Fibroblast of skin of left quadriceps (primary cell): ENCODE measurements around the gene MPC1.
"Not testable (repeated sequence)": the region's sequence is repeated elsewhere in the genome, so short reads cannot be mapped to it uniquely, and the experiment has no call there.

Source experiments
- DNase-seq, 2 experiments: peaks; one replicate each; pipeline ENCODE4 v3.0.0-alpha.2; 2013; ENCODE audit warnings: low read depth in 2 of 2

MPC1 gene

GRCh38 chr6:166345672-166346071, 37.1 kb downstream of the MPC1 start:
- not testable (repeated sequence) for DNase-seq

- not testable (repeated sequence) for DNase-seq
These were observed 37.8 kb downstream of the MPC1 start for GRCh38 chr6:166344921-166345320.

GRCh38 chr6:166344240-166344639, 38.5 kb downstream of the MPC1 start:
- DNase-seq, result no peak

GRCh38 chr6:166343150-166343487, 39.6 kb downstream of the MPC1 start:
- DNase-seq, result no peak

GRCh38 chr6:166342349-166343149, 40.2 kb downstream of the MPC1 start, which contains the start of gene SFT2D1:
Gene SFT2D1, minus strand, starts transcription at chr6:166342545. Its CDS starts 64 bp downstream, at chr6:166342481.
- DNase-seq, result peak; percentile 47 to 52

GRCh38 chr6:166341977-166342348, 40.8 kb downstream of the MPC1 start:
- DNase-seq, result no peak

- DNase-seq, result no peak
These were observed 41.3 kb downstream of the MPC1 start for GRCh38 chr6:166341464-166341863.

GRCh38 chr6:166338854-166339253, 43.9 kb downstream of the MPC1 start:
- DNase-seq, result no peak

- no peak for DNase-seq
These were observed 45.9 kb downstream of the MPC1 start for GRCh38 chr6:166336847-166337246.

GRCh38 chr6:166335378-166336302, 47.1 kb downstream of the MPC1 start:
- no peak for DNase-seq

GRCh38 chr6:166334878-166335277, 47.9 kb downstream of the MPC1 start:
- no peak for DNase-seq

GRCh38 chr6:166333172-166333995, 49.4 kb downstream of the MPC1 start:
- DNase-seq, result no peak

- DNase-seq, result no peak
These were observed 51.0 kb downstream of the MPC1 start for GRCh38 chr6:166331503-166332415.

GRCh38 chr6:166330612-166331011, 52.1 kb downstream of the MPC1 start:
- no peak for DNase-seq

- no peak for DNase-seq
These were observed 57.2 kb downstream of the MPC1 start for GRCh38 chr6:166325383-166326042.

- no peak for DNase-seq
These were observed 59.3 kb downstream of the MPC1 start for GRCh38 chr6:166323395-166323794.

- DNase-seq, result no peak
These were observed 63.8 kb downstream of the MPC1 start for GRCh38 chr6:166318649-166319600.

GRCh38 chr6:166318227-166318626, 64.5 kb downstream of the MPC1 start:
- DNase-seq, result no peak
